Measurements from ENCODE around the gene EHMT1.

- TF ChIP-seq POLR2A (IDR thresholded peaks at IDR 0.05): no peak
- TF ChIP-seq POLR2AphosphoS5 (IDR thresholded peaks at IDR 0.05): no peak
Measured at GRCh38 chr9:137580209-137580953, 38.4 kb upstream of the EHMT1 start.
